H9 (cell line): ENCODE results near the gene MALSU1. TPM values are rescaled to one million over a fixed set of nuclear protein-coding genes. Genes with fewer than 3 reads are reported as not detected.

ENCODE experiments used
- DNase-seq: peaks from one replicate; pipeline ENCODE4 v3.0.0-alpha.2; 2017
- H2AFZ ChIP-seq: one replicate; pipeline ENCODE4 v1.6.1; 2013; ENCODE audit warnings: mild to moderate bottlenecking, low read length, control low read depth, moderate library complexity
- H2AK5ac ChIP-seq: 2 replicates; pipeline ENCODE4 v1.6.1; 2013; ENCODE audit warnings: low read length, control low read depth, mixed read lengths; ENCODE audit not compliant: insufficient read length
- H2BK120ac ChIP-seq: one replicate; pipeline ENCODE4 v1.6.1; 2013; ENCODE audit warnings: low read depth, mild to moderate bottlenecking, low read length, control low read depth, inconsistent platforms; ENCODE audit not compliant: poor library complexity, severe bottlenecking
- H2BK12ac ChIP-seq: 2 replicates; pipeline ENCODE4 v1.6.1; 2013; ENCODE audit warnings: low read length, control low read depth, mixed read lengths, low read depth; ENCODE audit not compliant: insufficient read length
- H2BK15ac ChIP-seq: 2 replicates; pipeline ENCODE4 v1.6.1; 2013; ENCODE audit warnings: low read depth, low read length, control low read depth
- H2BK20ac ChIP-seq: one replicate; pipeline ENCODE4 v1.6.1; 2013; ENCODE audit warnings: low read depth, mild to moderate bottlenecking, low read length, control low read depth, inconsistent platforms; ENCODE audit not compliant: poor library complexity, severe bottlenecking
- H2BK5ac ChIP-seq: 2 replicates; pipeline ENCODE4 v1.6.1; 2013; ENCODE audit warnings: low read length, control low read depth, mixed read lengths; ENCODE audit not compliant: insufficient read length
- H3K14ac ChIP-seq: 2 replicates; pipeline ENCODE4 v1.6.1; 2013; ENCODE audit warnings: low read length, control low read depth; ENCODE audit not compliant: insufficient read depth
- H3K18ac ChIP-seq: 2 replicates; pipeline ENCODE4 v1.6.1; 2013; ENCODE audit warnings: low read depth, mild to moderate bottlenecking, mixed read lengths, low read length, control low read depth; ENCODE audit not compliant: insufficient read length
- H3K23ac ChIP-seq: 2 replicates; pipeline ENCODE4 v1.6.1; 2013; ENCODE audit warnings: low read length, control low read depth, mixed read lengths, low read depth; ENCODE audit not compliant: insufficient read length
- H3K23me2 ChIP-seq: 2 replicates; pipeline ENCODE4 v1.6.1; 2013; ENCODE audit warnings: low read depth, mild to moderate bottlenecking, mixed read lengths, low read length, control low read depth; ENCODE audit not compliant: insufficient read length, poor library complexity, severe bottlenecking
- H3K27ac ChIP-seq: 2 replicates; pipeline ENCODE4 v1.5.1; 2013; ENCODE audit warnings: low read length, control low read depth, mixed read lengths, low read depth; ENCODE audit not compliant: insufficient read length
- H3K27me3 ChIP-seq: 2 replicates; pipeline ENCODE4 v1.6.1; 2013; ENCODE audit warnings: low read length, control low read depth, inconsistent platforms; ENCODE audit not compliant: insufficient read depth
- H3K4ac ChIP-seq: 2 replicates; pipeline ENCODE4 v1.6.1; 2013; ENCODE audit warnings: low read depth, mild to moderate bottlenecking, control low read depth, inconsistent platforms, low read length, moderate library complexity
- H3K4me1 ChIP-seq: 2 replicates; pipeline ENCODE4 v1.6.1; 2013; ENCODE audit warnings: low read length, control low read depth, inconsistent platforms; ENCODE audit not compliant: insufficient read depth
- H3K4me2 ChIP-seq: 2 replicates; pipeline ENCODE4 v1.6.1; 2013; ENCODE audit warnings: low read length, control low read depth, mixed read lengths; ENCODE audit not compliant: insufficient read length, insufficient read depth
- H3K56ac ChIP-seq: 2 replicates; pipeline ENCODE4 v1.6.1; 2013; ENCODE audit warnings: low read depth, mild to moderate bottlenecking, mixed read lengths, low read length, control low read depth; ENCODE audit not compliant: insufficient read length
- H3K79me1 ChIP-seq: 2 replicates; pipeline ENCODE4 v1.6.1; 2013; ENCODE audit warnings: low read depth, mild to moderate bottlenecking, moderate library complexity, low read length, control low read depth, inconsistent platforms; ENCODE audit not compliant: insufficient read depth, poor library complexity, severe bottlenecking
- H3K79me2 ChIP-seq: 2 replicates; pipeline ENCODE4 v1.6.1; 2013; ENCODE audit warnings: low read length, control low read depth, inconsistent platforms; ENCODE audit not compliant: insufficient read depth
- H3K9ac ChIP-seq: 2 replicates; pipeline ENCODE4 v1.6.1; 2013; ENCODE audit warnings: low read length, control low read depth, mixed read lengths; ENCODE audit not compliant: insufficient read length; ENCODE audit errors: extremely low read depth
- H3K9me3 ChIP-seq: one replicate; pipeline ENCODE4 v1.6.1; 2013; ENCODE audit warnings: low read depth, low read length, inconsistent platforms; ENCODE audit not compliant: control insufficient read depth
- H3T11ph ChIP-seq: one replicate; pipeline ENCODE4 v1.6.1; 2013; ENCODE audit warnings: mild to moderate bottlenecking, low read length, control low read depth, inconsistent platforms
- H4K20me1 ChIP-seq: one replicate; pipeline ENCODE4 v1.6.1; 2013; ENCODE audit not compliant: control insufficient read depth, insufficient read length, insufficient read depth
- H4K5ac ChIP-seq: 2 replicates; pipeline ENCODE4 v1.6.1; 2013; ENCODE audit warnings: low read depth, mild to moderate bottlenecking, mixed read lengths, low read length, control low read depth; ENCODE audit not compliant: insufficient read length
- H4K8ac ChIP-seq: replicated peaks from 2 replicates; pipeline ENCODE4 v1.6.1; 2013; ENCODE audit warnings: low read length, control low read depth, mixed read lengths, low read depth; ENCODE audit not compliant: insufficient read length
- H4K91ac ChIP-seq: 2 replicates; pipeline ENCODE4 v1.6.1; 2013; ENCODE audit warnings: low read depth, mild to moderate bottlenecking, moderate library complexity, mixed read lengths, low read length, control low read depth; ENCODE audit not compliant: insufficient read length
- H3K27ac Mint-ChIP-seq, 3 experiments: 2 replicates in 2 of 3; 3 replicates in 1 of 3; pipeline ENCODE4 v1.8.0; 2020 to 2021; ENCODE audit warnings: mixed read lengths in 3 of 3, mild to moderate bottlenecking in 1 of 3, moderate library complexity in 1 of 3
- H3K27me3 Mint-ChIP-seq: 2 replicates; pipeline ENCODE4 v1.8.0; 2021; ENCODE audit warnings: low read depth, mild to moderate bottlenecking, moderate library complexity, mixed read lengths
- H3K36me3 Mint-ChIP-seq, 3 experiments: 2 replicates in 2 of 3; 3 replicates in 1 of 3; pipeline ENCODE4 v1.8.0; 2020 to 2021; ENCODE audit warnings: low read depth in 3 of 3, mixed read lengths in 3 of 3; ENCODE audit not compliant: insufficient read depth in 1 of 3
- H3K4me1 Mint-ChIP-seq, 2 experiments: 2 replicates each; pipeline ENCODE4 v1.8.0; 2020; ENCODE audit warnings: mixed read lengths in 2 of 2
- H3K4me3 Mint-ChIP-seq, 2 experiments: 2 replicates in 1 of 2; 3 replicates in 1 of 2; pipeline ENCODE4 v1.8.0; 2020 to 2021; ENCODE audit warnings: mild to moderate bottlenecking in 2 of 2, mixed read lengths in 2 of 2, moderate library complexity in 1 of 2
- H3K9me3 Mint-ChIP-seq, 2 experiments: 2 replicates in 1 of 2; 3 replicates in 1 of 2; pipeline ENCODE4 v1.8.0; 2020; ENCODE audit warnings: mild to moderate bottlenecking in 2 of 2, mixed read lengths in 2 of 2, moderate library complexity in 1 of 2
- CTCF ChIP-seq: fragments of 200-600 bp; sonication (generic); conservative IDR thresholded peaks from 3 replicates; pipeline ENCODE4 v1.8.0; 2021; ENCODE audit warnings: antibody characterized with exemption, mild to moderate bottlenecking
- WGBS: extraction: QIAGEN DNeasy Blood & Tissue Kit; methylation state at CpG from one replicate; pipeline ENCODE4 v1.1.7; 2013; ENCODE audit warnings: missing lambda C conversion rate, low lambda C conversion rate, mixed read lengths; ENCODE audit not compliant: insufficient read length; ENCODE audit errors: extremely low coverage; 5-methylcytosine and 5-hydroxymethylcytosine counted together
- total RNA-seq: library from RNA; stranded (reverse); gene quantifications from 2 replicates; pipeline ENCODE4 v1.2.1, GENCODE V29; 2021

MALSU1 gene
- total RNA-seq, 1 experiment from 2014 or later = 83.4 TPM

- no peak overlapping the region for H3K4me2 ChIP-seq
- no peaks in the 10 kb centered on the region for H3K79me2 ChIP-seq
- H3K27ac ChIP-seq = no peak overlapping the region
- H4K20me1 ChIP-seq = no peaks in the 10 kb centered on the region
- H3K27me3 Mint-ChIP-seq = no peaks in the 10 kb centered on the region
- H4K5ac ChIP-seq = no peak overlapping the region
- no peak overlapping the region for H3T11ph ChIP-seq
- H3K56ac ChIP-seq = no peak overlapping the region
- no peaks in the 10 kb centered on the region for H3K9me3 ChIP-seq
- H3K4me1 ChIP-seq = no peaks in the 10 kb centered on the region
- DNase-seq = no peak
- no peaks in the 10 kb centered on the region for H3K9me3 Mint-ChIP-seq
- H2BK15ac ChIP-seq = no peak overlapping the region
- WGBS = no CpG with 5 or more reads among the region's 6 CpGs
- no peaks in the 10 kb centered on the region for H3K27me3 ChIP-seq
- no peak overlapping the region for H2BK5ac ChIP-seq
- no peak overlapping the region for H3K4ac ChIP-seq
- H3K27ac Mint-ChIP-seq = no peak overlapping the region
- H2BK12ac ChIP-seq = no peak overlapping the region
- peaks cover 0 to 3% of the 10 kb centered on the region in 2 experiments; a peak in 1 of 4 replicates for H3K4me1 Mint-ChIP-seq
- H2AFZ ChIP-seq = no peak overlapping the region
- H3K9ac ChIP-seq = no peak overlapping the region
- H4K8ac ChIP-seq = no peak overlapping the region
- no peak for TF ChIP-seq CTCF
- H2BK120ac ChIP-seq = no peak overlapping the region
- peaks cover 63 to 98% (median 95%) of the 10 kb centered on the region in 3 experiments; a peak in 6 of 7 replicates for H3K36me3 Mint-ChIP-seq
- no peak overlapping the region for H3K4me3 Mint-ChIP-seq
- no peaks in the 10 kb centered on the region for H3K79me1 ChIP-seq
- no peak overlapping the region for H3K23ac ChIP-seq
- H4K91ac ChIP-seq = no peak overlapping the region
- H2AK5ac ChIP-seq = no peak overlapping the region
- no peaks in the 10 kb centered on the region for H3K23me2 ChIP-seq
- H2BK20ac ChIP-seq = no peak overlapping the region
- H3K14ac ChIP-seq = no peak overlapping the region
- no peak overlapping the region for H3K18ac ChIP-seq
Observed at GRCh38 chr7:23336799-23337283, 37.7 kb downstream of the MALSU1 start.
